ENCODE data around the gene RPL10.

RPL10 gene

DNA sequence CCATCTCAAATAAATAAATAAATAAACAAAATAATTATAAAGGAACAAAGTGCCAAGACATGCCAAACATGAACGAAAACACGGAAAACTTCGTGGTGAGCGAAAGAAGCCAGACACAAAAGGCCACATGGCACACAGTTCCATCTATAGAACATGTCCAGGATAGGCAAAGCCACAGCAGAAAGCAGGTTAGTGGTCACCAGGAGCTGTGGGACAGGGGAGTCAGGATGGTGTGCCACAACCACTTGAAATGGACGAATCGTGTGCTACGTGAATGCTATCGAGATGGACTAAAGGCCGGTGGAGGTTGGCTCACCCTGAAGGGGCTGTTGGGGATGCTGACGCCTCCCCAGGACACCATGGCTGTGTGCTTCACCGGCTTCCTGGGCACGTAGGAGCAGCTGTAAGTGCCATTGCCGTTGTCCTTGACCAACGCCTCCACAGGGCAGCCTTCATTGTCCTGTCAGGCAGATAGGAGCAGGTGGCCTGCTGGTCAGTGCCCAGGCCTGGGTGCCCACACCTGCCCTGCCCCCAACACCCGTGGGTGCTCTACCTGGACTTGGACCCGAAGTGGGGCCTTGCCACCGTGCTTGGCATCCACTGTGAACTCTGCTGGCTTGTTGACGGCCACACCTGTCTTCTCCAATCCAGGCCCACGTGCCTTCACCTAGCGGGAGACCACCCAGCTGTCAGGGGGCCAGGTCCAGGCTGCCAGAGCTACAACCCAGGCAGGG is 34.3 kb upstream of the RPL10 start:
- no peak for DNase-seq

DNA sequence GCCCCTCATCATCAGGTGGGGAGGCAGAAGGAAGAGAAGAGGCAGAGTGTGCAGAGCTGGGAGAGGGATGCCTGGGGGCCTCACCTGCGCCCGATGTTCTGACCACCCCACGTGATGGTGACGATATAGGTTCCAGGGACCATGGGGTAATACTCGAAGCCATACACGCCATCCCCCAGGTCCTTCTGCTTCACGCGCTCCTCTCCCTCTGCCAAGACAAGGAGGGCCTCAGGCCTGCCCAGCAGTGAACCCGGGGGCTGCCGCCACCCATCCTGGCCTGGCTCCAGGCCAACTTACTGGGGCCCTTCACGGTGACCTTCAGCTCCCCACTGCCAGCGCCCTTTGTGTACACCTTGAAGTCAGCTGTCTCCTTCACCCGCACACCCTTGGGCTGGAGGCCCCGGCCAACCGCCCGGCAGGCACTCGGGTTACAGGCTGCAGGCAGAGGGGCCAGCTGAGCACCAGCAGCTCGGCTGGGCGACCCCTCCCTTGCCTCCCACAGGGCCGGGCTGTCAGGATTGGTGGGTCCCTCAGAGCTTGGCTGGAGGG is 33.1 kb upstream of the RPL10 start:
- no peak for DNase-seq

- no peak for DNase-seq
These were observed 32.0 kb upstream of the RPL10 start for GRCh38 chrX:154365997-154366665.

DNA sequence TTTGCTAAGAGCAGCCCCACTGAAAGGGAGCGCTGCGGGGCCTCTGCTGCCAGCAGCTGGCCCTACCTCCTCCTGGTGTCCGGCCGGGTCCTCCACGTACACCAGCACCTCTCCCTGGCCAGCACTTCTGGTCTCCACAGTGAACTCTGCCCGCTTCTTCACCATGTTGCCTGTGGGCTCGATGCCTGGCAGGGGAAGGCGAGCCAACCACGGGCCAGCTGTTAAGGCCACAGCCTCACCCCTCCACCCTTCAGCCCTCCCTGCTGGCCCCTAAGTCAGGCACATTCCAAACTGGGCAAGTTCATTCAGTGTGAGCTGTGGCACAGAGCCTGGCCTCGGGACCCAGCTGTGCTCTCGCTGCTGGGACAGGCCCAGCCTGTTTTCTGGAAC is 31.5 kb upstream of the RPL10 start:
- no peak for DNase-seq

- DNase-seq: no peak
These were observed 30.5 kb upstream of the RPL10 start for GRCh38 chrX:154367474-154368308.

- DNase-seq: peak; percentile 42 to 56
These were observed 29.3 kb upstream of the RPL10 start for GRCh38 chrX:154368630-154369448.

DNA sequence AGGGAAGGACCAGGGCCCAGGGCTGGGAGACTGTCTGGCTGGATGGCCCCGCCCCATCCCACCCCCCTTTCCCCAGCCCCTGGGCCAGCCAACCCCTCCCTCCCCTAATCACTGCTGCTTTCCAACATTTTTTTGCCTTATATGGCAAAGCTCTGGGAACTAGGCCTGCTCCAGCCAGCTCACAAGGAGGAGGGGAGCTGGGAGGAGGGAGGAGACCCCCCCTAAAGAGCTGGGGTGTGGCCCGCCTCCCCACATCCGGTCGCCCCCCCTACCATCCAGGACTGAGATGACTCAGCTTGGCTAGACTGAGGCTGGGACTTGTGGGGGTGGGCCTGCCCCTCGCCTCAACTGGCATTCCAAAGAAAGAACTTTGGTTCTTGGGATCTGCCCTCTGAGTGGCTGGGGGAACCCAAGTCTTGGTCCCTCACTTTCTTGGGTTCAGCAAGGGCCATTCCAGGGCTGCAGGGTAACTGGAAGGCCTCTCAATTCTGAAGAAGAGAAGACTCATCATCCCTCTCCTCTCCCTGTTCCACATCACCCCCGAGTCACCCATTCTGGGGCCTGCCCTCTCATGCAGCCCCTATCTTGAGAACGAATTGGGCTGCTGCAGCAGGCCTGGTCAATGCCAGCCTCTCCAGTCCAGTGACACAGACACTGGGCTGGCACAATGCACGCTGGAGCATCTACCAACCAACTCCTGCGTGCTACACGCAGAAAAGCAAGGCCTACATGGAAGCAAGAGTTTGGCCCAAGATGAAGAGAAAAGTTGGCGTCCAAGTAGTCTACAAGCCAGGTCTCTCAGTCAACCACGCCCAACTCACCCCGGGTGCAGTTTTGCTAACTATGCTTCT is 28.5 kb upstream of the RPL10 start:
- DNase-seq: peak in 1 of 2 experiments; percentile 7

DNA sequence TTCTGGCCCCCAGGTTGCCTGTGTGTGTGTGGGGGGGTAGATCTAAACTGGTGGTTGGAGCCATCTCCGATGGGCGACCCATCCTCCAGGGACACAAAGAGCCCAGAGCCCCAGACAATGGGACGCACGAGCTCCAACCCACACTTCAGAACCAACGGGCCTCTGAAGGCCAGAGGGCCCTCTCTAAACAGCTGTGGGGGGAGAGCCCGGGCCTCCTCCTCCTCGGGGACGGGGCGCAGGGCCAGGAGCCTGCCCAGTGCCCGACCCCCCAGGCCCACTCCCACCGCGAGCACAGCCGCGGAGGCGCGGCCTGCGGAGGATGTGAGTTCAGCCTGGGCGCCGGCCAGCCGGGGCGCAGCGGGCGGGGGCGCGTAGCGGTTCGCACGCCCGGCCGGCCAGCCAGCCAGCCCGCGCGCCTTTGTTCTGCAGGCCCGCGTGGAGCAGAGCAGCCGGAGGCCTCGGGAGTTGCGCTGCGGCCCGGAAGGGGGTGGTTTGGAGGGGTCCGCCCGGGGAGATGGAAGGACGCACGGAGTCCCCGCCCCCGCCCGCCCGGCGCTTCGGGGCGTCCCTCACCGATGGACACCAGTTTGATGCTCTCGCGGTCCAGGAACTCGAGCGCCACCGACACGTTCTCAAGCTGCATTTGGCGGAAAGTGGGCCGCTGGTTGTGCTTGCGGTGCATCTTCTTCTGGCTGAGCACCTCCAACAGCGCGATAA is 27.7 kb upstream of the RPL10 start:
- no peak for DNase-seq

GRCh38 chrX:154371017-154371788 is 27.0 kb upstream of the RPL10 start:
- DNase-seq: peak; percentile 74 to 80

DNA sequence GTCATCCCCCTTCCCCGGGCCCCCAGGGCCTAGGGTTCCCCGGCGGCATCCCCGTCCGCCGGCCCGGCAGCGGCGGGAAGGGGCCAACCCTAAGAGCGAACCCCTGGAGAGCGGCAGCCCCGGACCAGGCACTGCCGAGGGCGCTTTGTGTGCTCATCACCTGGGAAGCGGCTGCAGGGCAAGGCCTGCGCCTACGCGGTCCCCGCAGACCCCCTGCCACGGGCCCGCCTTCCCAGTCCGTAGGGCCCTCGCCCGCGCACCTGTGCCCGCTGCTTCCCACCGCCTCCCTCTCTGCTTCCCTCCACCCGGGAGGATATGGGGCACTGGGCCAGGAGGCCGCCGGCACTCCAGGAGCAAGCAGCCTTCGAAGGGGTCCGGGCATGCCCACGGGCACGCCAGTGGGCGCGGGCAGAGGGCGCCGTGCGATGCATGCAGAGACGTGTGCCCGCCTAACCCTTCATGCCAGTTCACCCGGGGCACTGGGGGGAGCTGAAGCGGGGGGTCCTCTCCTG is 26.3 kb upstream of the RPL10 start:
- DNase-seq: peak in 1 of 2 experiments; percentile 35

DNA sequence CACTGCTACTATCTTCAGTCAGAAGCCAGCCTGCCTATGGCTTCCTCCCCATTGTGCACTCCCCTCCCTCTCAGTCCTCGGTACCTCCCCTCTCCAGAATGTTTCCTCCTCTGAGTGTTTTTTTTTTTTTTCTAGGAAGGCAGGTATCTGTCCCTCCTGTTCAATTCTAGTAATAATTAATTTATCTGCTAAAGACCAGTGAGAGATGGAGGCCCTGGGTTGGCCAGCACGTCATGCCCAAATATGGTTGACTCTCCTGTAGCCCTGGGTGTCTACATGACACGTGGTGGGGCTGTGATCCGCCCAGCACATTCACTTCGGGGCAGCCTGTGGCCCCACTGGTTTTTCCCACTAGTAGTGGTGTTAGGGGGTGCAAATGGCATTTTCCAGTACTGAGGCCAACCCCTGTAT is 25.6 kb upstream of the RPL10 start:
- DNase-seq: no peak

- DNase-seq: peak; percentile 37 to 61
These were observed 24.6 kb upstream of the RPL10 start for GRCh38 chrX:154373340-154374306.

GRCh38 chrX:154374313-154375155 is 23.6 kb upstream of the RPL10 start, which contains the start of gene FLNA:
Gene FLNA (minus strand): TSS chrX:154374634. CDS start chrX:154371245, 3,389 bp downstream.
- DNase-seq: no peak

DNA sequence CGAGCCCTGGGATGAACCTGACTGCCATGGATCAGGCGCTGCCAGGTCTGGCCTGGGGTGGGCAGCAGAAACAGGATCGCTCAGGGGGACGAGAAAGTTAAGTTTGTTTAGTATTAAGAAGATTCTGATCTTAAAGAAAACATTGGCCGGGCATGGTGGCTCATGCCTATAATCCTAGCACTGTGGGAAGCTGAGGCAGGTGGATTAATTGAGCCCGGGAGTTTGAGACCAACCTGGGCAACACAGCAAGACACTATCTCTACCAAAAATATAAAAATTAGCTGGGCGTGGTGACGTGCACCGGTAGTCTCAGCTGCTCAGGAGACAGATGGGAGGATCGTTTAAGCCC is 23.0 kb upstream of the RPL10 start:
- DNase-seq: no peak

DNA sequence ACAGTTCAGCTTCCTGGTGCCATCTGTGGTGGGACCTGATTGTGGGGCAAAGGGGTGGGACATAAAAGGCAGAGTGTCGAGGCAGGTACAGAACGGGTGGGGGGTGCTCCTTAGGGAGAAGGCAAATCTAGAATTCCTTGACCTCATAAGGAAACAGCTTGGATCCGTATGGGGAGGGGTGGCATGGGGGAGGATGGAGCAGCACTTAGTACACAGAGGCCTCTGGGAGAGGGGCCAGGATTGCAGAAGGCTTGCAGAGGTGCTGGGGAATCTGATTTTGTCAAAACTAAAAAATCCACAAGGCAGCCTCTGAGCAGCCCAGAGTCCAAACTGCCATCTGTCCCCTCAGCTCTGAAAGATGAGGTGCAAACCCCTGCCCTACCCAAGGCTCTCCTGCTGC is 21.4 kb upstream of the RPL10 start:
- no peak for DNase-seq

GRCh38 chrX:154378059-154378798 is 19.9 kb upstream of the RPL10 start:
- peak in 1 of 2 experiments; percentile 8 for DNase-seq
